Pancreas (tissue), 10 donors: ENCODE results near the gene COX6B2. TPM values are rescaled to one million over a fixed set of nuclear protein-coding genes. Genes with fewer than 3 reads are reported as not detected.
"Not testable (repeated sequence)": the region's sequence is repeated elsewhere in the genome, so short reads cannot be mapped to it uniquely, and the experiment has no call there.

Source experiments
- ATAC-seq, 4 donors: fragments of 200-7000 bp; cut with Tn5 transposase; one replicate each; pipeline versions ENCODE4 v1.8.0 to v1.9.1; 2020; ENCODE audit warnings: mild to moderate bottlenecking in 4 of 4, moderate library complexity in 4 of 4
- DNase-seq, 6 donors: peaks; one replicate each; pipeline ENCODE4 v3.0.0-alpha.2; 2020
- FAIRE-seq: peaks from 2 replicates; lab custom pipeline; 2012; peaks lifted over from hg19 to GRCh38; lab: Jason Lieb, UNC
- H3K27ac ChIP-seq, 4 donors: fragments of 200-600 bp; sonication (generic); 1 replicate in 3 of 4; 2 replicates in 1 of 4; pipeline versions ENCODE4 v1.5.0 to v1.8.0; 2020
- H3K27me3 ChIP-seq, 4 donors: fragments of 200-600 bp; one replicate each; pipeline ENCODE4 v1.8.0; 2021
- H3K36me3 ChIP-seq, 3 donors: fragments of 200-600 bp; sonication (generic) in 1 of 3; one replicate each; pipeline versions ENCODE4 v1.5.0 to v1.8.0; 2020 to 2021
- H3K4me1 ChIP-seq, 3 donors: fragments of 200-600 bp; one replicate each; pipeline ENCODE4 v1.8.0; 2021
- H3K4me3 ChIP-seq, 4 donors: fragments of 200-600 bp; sonication (generic) in 2 of 4; one replicate each; pipeline versions ENCODE4 v1.5.0 to v1.8.0; 2020 to 2021
- H3K9me3 ChIP-seq, 4 donors: fragments of 200-600 bp; one replicate each; pipeline ENCODE4 v1.8.0; 2021
- CTCF ChIP-seq, 4 donors: fragments of 200-600 bp; sonication (generic) in 3 of 4; IDR thresholded peaks; one replicate each; pipeline versions ENCODE4 v1.5.0 to v1.8.0; 2021; ENCODE audit warnings: antibody characterized with exemption in 4 of 4
- WGBS, 2 donors: extraction: QIAGEN DNeasy Blood & Tissue Kit; methylation state at CpG; one replicate each; pipeline ENCODE4 v1.1.7; 2013; 5-methylcytosine and 5-hydroxymethylcytosine counted together
- intact Hi-C, 3 donors: fragments of 100-400 bp; cut with DNase I; formaldehyde crosslinking; loops; one replicate each; pipeline versions ENCODE4 v1.11.1 to v1.14.2; 2022
- polyA plus RNA-seq, 2 donors: library from polyadenylated mRNA; stranded (reverse); fragments of 200-250 nt; gene quantifications; one replicate each; pipeline ENCODE4 v1.2.3, GENCODE V29; 2013
- total RNA-seq, 6 donors: library from RNA; stranded (reverse); fragmentation: NEBNext Ultra II Directional in 4 of 6; extraction: Animal tissue kit (Norgen Biotek cat#: 25700) in 4 of 6; gene quantifications; one replicate each; pipeline versions ENCODE4 v1.2.1 to v1.2.4, GENCODE V29; 2021 to 2023
- donor health status: healthy with polysubstance abuse.
- donor health status: DM: no; HTN: no; CAD: no; lungs with moderate emphysema.
- donor health status: DM: no; HTN: no; CAD: no.
- donor health status: control.
- donor health status: control.
- donor health status: Bipolar disorder and iron deficiency.
- donor health status: DM: yes; HTN: yes; CAD: no.
- donor health status: DM: no; HTN: no; CAD: no.
- donor health status: DM: no; HTN: no; CAD: no.
- donor health status: DM: yes; HTN: yes; CAD: no.

The COX6B2 gene
- total RNA-seq (under 1 TPM in 1 of 6 donors, not detected in 5; 0.62 TPM), polyA plus RNA-seq (under 1 TPM; 0.28 to 0.42 TPM)

- Histone ChIP-seq H3K9me3 (no peaks in the 10 kb centered on the region), H3K27me3 (peaks cover 0 to 5% (median 0%) of the 10 kb centered on the region in 4 donors), H3K36me3 (no peaks in the 10 kb centered on the region), H3K4me3 (peak within 1 kb of the TSS in 3 of 4 donors; percentile 16 to 43 (median 18)), H3K4me1 (peaks cover 0 to 3% (median 0%) of the 10 kb centered on the region in 3 donors), H3K27ac (no peak within 1 kb of the TSS)
- FAIRE-seq, result no peak
- 6 to 7% methylated on average over 26 to 40 of the region's 43 CpGs for WGBS, 2 donors
- no peak for TF ChIP-seq CTCF (IDR thresholded peaks at IDR 0.05)
- no peak for DNase-seq
- no peak for ATAC-seq
- intact Hi-C loops, result no loop called here
Observed at GRCh38 chr19:55354698-55355212, at the start of gene COX6B2. TSS of gene COX6B2 (minus strand) at chr19:55354719. CDS start at chr19:55354521, 198 bp downstream.

DNA sequence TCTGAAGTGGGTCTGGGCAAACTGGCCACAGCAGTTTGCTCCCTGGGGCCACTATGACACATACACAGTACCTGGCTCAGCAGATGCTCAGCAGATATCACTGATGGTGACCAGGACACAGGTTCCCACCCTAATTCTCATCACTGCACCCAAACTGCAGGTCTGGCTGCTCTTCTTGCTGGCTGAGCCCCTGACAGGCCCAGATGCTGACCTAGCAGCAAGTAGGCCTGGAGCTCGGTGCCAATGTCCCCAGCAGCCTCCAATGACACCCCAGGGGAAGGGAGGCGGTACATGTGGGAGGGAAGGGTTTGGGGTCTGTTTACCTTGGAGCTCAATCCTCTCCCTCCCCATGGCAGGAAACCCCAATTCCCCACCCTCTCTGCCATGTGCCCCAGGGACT is 48.0 kb upstream of the COX6B2 start:
- WGBS, 2 donors, result 93 to 94% methylated on average over 2 of the region's 2 CpGs
- FAIRE-seq, result no peak

GRCh38 chr19:55401390-55401789 is 46.9 kb upstream of the COX6B2 start:
- not testable (repeated sequence) for H3K27me3 ChIP-seq, H3K4me3 ChIP-seq, H3K4me1 ChIP-seq, DNase-seq, H3K9me3 ChIP-seq, H3K36me3 ChIP-seq, H3K27ac ChIP-seq, FAIRE-seq
- intact Hi-C loops, result loop anchor here in 1 of 3 donors (10.0 kb wide), 1 partner anchor 107 kb away; no protein-coding TSS in a partner anchor
- peak in 1 of 4 donors; percentile 7 for ATAC-seq
- 88 to 93% methylated on average over 9 to 21 of the region's 28 CpGs for WGBS, 2 donors

More for the DNA sequence above, 48.0 kb upstream of the COX6B2 start:
- Histone ChIP-seq H3K9me3 (no peaks in the 10 kb centered on the region), H3K4me3 (no peak overlapping the region), H3K4me1 (peaks cover 0 to 4% (median 0%) of the 10 kb centered on the region in 3 donors), H3K27ac (no peak overlapping the region), H3K27me3 (no peaks in the 10 kb centered on the region), H3K36me3 (peaks cover 0 to 7% (median 0%) of the 10 kb centered on the region in 3 donors)
- no peak for ATAC-seq
- intact Hi-C loops, result loop anchor here in 1 of 3 donors (10.0 kb wide), 1 partner anchor 108 kb away; no protein-coding TSS in a partner anchor
- no peak for DNase-seq
- no peak for TF ChIP-seq CTCF (IDR thresholded peaks at IDR 0.05)

DNA sequence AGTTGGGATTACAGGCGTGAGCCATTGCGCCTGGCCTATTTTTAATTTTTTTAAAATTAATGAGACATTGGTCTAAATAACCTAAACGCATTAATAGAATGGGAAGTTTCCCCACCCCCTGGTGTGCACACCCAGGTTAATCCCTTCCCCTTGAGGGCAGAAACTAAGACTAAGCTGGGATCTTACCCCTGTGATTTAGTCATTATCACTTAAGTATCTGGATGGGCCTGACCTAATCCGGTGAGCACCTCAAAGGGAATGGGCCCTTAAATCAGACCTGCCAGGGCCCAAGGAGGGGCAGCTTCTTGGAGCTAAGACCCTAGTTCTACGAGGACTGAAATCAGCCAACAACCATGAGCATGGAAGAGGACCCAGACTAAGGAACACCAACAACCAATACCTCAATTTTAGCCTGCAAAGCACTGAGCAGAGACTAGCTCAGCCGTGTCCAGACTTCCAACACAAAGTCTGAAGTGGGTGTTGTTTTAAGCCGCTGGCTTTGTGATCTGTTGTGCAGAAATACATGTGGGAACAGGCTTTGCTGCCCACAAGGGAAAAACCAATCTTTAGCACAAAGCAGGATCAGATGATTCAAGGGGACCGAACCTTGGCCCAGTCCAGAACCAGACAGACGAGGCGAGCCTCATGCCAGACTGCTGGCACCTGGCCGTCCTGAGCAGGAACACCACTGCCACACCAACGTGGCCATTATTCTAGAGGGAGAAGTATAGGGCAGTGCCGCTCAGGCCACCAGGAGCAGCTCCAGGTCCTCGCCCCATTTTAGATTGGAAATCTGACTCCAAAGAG is 46.0 kb upstream of the COX6B2 start:
- 87 to 89% methylated on average over 14 of the region's 14 CpGs for WGBS, 2 donors
- TF ChIP-seq CTCF (IDR thresholded peaks at IDR 0.05), result no peak
- DNase-seq (no peak), FAIRE-seq (no peak), ATAC-seq (no peak)
- no peaks in the 10 kb centered on the region for H3K27me3 ChIP-seq
- no peak overlapping the region for H3K27ac ChIP-seq
- intact Hi-C loops, result loop anchor here in 1 of 3 donors (10.0 kb wide), 1 partner anchor 106 kb away; no protein-coding TSS in a partner anchor
- H3K4me3 ChIP-seq, result no peak overlapping the region
- H3K9me3 ChIP-seq, result no peaks in the 10 kb centered on the region
- peaks cover 0 to 7% (median 0%) of the 10 kb centered on the region in 3 donors for H3K36me3 ChIP-seq
- H3K4me1 ChIP-seq, result no peaks in the 10 kb centered on the region

GRCh38 chr19:55398200-55398925 is 43.8 kb upstream of the COX6B2 start:
- WGBS, 2 donors, result 83 to 88% methylated on average over 12 of the region's 12 CpGs
- TF ChIP-seq CTCF (IDR thresholded peaks at IDR 0.05), result no peak
- Histone ChIP-seq H3K36me3 (peaks cover 0 to 5% (median 0%) of the 10 kb centered on the region in 3 donors), H3K27ac (no peak overlapping the region), H3K9me3 (no peaks in the 10 kb centered on the region), H3K4me1 (no peaks in the 10 kb centered on the region), H3K4me3 (no peak overlapping the region), H3K27me3 (no peaks in the 10 kb centered on the region)
- DNase-seq, result no peak
- no peak for FAIRE-seq
- ATAC-seq, result no peak
- intact Hi-C loops, result no loop called here
